Fibroblast of villous mesenchyme (primary cell): ENCODE results near the gene FUS. TPM values are rescaled to one million over a fixed set of nuclear protein-coding genes. Genes with fewer than 3 reads are reported as not detected.
"Not testable (repeated sequence)": the region's sequence is repeated elsewhere in the genome, so short reads cannot be mapped to it uniquely, and the experiment has no call there.

Experiments
- DNase-seq: peaks from one replicate; pipeline ENCODE4 v3.0.0-alpha.2; 2010; ENCODE audit warnings: low read depth
- H3K4me3 ChIP-seq: 2 replicates; pipeline ENCODE4 v1.5.1; 2011; ENCODE audit warnings: low read depth, mild to moderate bottlenecking, low read length
- total RNA-seq: library from RNA; depleted of rRNA; stranded (reverse); fragments of >200 nt; gene quantifications from 2 replicates; pipeline ENCODE4 v1.2.3, GENCODE V29; 2012
- TF ChIP-seq, protein P1 (sequence below): IDR thresholded peaks from 2 replicates; pipeline ENCODE4 v1.5.1; 2012; ENCODE audit warnings: low read depth, mild to moderate bottlenecking, low read length; ENCODE audit not compliant: insufficient read depth

The FUS gene
- total RNA-seq, 1 donor: 54.4 TPM

DNA sequence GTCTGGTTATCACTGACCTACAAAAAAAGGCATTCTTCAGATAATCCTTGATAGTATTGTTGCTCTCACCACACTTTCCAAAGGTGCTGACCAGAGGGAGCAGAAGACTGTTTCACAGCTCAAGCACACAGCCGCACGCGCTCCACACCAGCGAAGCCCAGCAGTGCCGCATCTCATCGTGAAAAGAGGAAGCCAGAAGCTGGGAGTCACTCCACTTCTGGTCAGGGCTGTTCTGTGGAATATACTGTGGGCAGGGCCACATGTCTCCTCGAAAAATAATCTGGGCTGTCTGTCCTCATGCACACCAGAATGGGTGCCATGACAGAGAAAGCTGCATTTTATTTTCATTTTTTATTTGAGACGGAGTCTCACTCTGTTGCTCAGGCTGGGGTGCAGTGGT, 22.8 kb upstream of the FUS start:
- H3K4me3 ChIP-seq: no peak overlapping the region
- no peak for DNase-seq
- TF ChIP-seq, protein P1, sequence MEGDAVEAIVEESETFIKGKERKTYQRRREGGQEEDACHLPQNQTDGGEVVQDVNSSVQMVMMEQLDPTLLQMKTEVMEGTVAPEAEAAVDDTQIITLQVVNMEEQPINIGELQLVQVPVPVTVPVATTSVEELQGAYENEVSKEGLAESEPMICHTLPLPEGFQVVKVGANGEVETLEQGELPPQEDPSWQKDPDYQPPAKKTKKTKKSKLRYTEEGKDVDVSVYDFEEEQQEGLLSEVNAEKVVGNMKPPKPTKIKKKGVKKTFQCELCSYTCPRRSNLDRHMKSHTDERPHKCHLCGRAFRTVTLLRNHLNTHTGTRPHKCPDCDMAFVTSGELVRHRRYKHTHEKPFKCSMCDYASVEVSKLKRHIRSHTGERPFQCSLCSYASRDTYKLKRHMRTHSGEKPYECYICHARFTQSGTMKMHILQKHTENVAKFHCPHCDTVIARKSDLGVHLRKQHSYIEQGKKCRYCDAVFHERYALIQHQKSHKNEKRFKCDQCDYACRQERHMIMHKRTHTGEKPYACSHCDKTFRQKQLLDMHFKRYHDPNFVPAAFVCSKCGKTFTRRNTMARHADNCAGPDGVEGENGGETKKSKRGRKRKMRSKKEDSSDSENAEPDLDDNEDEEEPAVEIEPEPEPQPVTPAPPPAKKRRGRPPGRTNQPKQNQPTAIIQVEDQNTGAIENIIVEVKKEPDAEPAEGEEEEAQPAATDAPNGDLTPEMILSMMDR: no peak

DNA sequence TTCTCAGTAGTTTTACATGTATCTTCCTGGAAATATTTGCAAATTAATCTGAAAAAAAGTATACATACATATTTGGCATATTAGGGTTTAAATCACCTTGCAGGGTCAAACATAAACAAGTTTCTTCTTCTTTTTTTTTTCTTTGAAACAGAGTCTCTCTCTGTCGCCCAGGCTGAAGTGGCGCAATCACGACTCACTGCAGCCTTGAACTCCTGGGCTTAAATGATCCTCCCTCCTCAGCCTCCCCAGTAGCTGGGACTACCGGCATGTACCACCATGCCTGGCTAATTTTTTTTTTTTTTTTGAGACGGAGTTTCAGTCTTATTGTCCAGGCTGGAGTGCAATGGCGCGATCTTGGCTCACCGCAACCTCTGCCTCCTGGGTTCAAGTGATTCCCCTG, 12.6 kb upstream of the FUS start:
- TF ChIP-seq, protein P1: no peak
- DNase-seq: no peak
- H3K4me3 ChIP-seq: no peak overlapping the region

DNA sequence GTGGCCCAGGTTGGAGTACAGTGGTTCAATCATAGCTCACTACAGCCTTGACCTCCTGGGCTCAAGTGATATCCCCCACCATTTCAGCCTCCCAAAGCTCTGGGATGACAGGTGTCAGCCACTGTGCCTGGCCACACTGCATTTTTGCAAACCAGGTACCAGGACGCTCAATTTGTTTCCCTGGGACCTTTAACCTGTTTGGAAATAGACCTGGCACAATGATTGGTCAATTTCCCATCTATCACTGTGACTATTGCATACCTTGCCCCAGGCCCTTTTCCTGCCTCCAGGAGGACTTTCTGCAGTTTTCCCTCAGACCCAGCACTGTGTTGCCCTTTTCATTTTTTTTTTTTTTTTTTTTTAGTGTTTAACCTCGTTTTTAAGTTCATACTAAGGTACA, 11.1 kb upstream of the FUS start:
- H3K4me3 ChIP-seq: no peak overlapping the region
- TF ChIP-seq, protein P1: no peak
- DNase-seq: no peak

DNA sequence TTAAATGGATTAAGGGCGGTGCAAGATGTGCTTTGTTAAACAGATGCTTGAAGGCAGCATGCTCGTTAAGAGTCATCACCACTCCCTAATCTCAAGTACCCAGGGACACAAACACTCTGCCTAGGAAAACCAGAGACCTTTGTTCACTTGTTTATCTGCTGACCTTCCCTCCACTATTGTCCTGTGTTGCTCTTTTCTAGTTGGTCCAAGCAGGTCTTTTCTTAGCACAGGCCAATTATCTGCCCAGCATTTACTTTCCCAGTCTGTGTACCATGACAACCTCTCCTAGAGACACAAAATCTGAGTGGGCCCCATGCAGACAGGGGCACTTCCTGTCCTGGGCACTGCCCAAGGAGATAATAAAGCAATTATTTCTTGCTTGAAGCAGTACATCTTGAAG, 9.9 kb upstream of the FUS start:
- DNase-seq: not testable (repeated sequence)

DNA sequence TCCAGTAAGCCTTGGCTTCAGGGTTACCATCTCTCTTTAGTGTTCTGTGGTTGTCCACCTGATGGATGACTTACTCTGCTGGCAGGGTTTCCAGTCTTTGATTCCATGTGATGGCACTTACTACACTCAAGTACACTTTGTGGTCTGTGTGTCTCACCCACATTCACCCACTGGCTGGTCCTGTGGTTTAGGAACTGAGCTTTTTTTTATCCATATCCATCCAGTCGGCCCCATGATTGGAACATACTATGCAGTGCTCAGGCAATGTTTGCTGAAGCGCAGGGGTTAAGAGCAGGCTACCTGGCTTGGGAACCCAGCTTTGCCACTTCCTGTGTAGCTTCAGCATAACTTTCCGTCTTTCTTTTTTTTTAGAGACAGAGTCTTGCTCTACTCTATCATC, 2.8 kb upstream of the FUS start:
- no peak for DNase-seq
- TF ChIP-seq, protein P1: no peak
- no peak overlapping the region for H3K4me3 ChIP-seq

More for the DNA sequence above, 9.9 kb upstream of the FUS start:
- not testable (repeated sequence) for H3K4me3 ChIP-seq

DNA sequence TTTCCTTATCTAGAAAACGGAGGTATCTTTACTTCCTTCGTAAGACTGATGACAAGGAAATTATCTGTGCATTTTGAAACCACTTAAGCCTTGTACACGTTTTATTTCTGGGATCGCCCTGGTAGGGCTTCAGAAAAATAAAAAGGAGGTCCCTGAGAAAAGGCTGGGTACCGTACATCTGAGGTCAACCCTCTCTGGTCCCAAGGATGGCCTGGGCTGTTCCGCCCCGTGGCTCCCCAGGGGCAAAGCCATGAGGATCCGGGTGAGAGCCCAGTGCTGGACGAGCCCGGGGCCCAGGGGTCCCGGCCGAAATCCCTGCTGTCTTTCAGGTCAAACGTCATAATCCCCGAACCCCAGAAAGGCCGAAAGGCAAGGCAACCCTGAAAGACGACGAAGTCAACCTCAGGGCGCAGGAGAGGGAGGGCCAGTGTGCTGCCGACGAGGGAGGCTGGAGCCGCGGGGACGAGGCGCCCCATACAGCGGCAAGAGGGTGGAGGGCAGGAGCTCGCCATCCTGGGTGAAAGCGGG, 656 bp upstream of the FUS start:
- H3K4me3 ChIP-seq: peak overlapping the region; percentile 96
- TF ChIP-seq, protein P1: no peak
- peak; percentile 19 for DNase-seq

DNA sequence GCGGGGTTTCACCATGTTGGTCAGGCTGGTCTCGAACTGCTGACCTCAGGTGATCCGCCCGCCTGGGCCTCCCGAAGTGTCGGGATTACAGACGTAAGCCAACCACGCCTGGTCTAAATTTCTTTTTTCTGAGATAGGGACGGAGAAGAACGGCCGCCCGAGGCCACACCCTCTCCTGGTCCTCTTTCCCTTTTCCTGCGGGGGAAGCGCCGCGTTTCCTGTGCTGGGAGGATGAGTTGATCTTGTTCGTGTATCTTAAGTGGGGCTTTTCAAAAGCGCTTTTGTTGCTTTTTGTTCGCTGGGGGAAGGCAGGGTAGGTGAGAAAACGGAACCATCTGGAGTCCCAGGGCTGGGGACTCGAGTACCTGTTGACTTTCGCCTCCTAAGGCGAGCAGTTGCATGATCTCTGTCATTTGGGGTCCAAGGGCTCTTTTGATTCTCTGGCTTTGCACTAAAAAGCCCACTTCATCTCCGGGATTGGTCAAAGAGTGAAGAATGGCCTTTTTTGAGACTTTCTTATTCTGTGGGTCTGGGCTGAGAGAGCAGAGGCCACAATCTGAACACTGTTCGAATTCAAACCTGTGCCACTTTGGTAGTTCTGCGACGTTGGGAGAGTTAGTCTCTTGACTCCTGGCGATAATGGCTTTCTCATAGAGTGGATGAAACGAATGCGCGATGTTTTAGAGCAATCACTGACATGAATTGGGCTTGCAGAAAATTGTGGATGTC, 1.3 kb downstream of the FUS start:
- peak overlapping the region; percentile 96 for H3K4me3 ChIP-seq
- TF ChIP-seq, protein P1: no peak
- DNase-seq: peak; percentile 59
